GM18520 (cell line): ENCODE results near the gene GOLPH3.

ENCODE experiments used
- ATAC-seq: cut with Tn5 transposase; IDR thresholded peaks from one replicate; pipeline ENCODE4 v1.9.1; 2021; ENCODE audit not compliant: unreplicated experiment

The GOLPH3 gene

DNA sequence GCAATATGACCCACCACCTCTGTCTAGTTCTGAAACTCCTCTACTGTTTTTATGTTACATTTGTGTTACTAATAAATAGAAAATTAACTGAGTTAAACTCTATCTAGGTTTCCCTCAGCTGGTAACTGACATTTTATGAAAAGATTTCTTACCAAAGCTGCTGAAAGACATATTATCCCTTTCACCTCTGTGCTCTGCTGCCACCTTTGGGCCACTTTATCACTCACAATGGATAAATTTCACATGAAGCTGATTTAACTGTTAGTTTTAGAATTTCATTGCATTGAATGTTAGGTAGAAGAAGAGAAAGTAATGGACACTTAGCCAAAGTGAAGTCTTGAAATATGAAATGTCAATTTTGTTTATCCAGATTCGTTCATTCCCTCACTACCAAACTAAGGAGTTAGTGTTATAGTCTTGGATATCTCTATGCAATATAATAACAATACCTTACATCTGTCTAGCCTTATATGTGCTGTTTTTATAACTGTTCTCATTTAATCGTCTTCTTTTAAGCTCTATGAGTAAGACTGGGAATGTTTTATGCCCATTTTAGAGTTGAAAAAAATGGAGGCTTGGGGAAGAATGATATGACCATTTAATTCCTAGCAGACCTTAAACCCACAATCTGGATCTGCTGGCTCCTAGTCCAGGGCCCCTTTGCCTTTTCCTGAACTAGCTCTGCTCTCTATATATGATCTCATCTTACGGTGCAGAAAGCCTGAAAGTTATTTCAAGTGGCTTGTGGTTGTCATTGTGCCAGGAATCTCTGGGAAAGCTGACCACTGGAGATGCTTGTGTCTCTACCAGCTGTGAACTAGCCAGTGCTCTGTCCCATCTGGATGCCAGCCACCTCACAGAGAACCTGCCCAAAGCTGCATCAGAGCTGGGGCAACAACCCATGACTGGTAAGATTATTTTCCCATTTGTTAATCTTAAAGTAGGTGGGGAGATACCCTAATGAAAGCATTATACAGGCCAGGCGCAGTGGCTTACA is 97.1 kb downstream of the GOLPH3 start:
- ATAC-seq: no peak
